Fibroblast of lung (primary cell): ENCODE measurements around the gene EN2.

Experiments used
- CTCF ChIP-seq, 2 donors: IDR thresholded peaks in 1 of 2; conservative IDR thresholded peaks in 1 of 2; 1 replicate in 1 of 2; 2 replicates in 1 of 2; pipeline ENCODE4 v1.5.1; 2011 to 2012; ENCODE audit warnings: low read length in 2 of 2, control low read depth in 1 of 2, inconsistent platforms in 1 of 2, low read depth in 1 of 2, mild to moderate bottlenecking in 1 of 2
- EZH2 ChIP-seq: IDR thresholded peaks from 2 replicates; pipeline ENCODE4 v1.5.1; 2012; ENCODE audit warnings: low read length, control low read depth, mild to moderate bottlenecking; ENCODE audit errors: missing control alignments

GRCh38 chr7:155451840-155452239 is 6.1 kb upstream of the EN2 start:
- TF ChIP-seq CTCF (conservative IDR thresholded peaks at IDR 0.05 in 1 of 2, IDR thresholded peaks at IDR 0.05 in 1 of 2; ENCODE audit: low read depth in 1 of 2, low read length in 2 of 2) = no peak
- peak; percentile 65 for TF ChIP-seq EZH2
